ENCODE results near the gene GJA9.

GJA9 gene

DNA sequence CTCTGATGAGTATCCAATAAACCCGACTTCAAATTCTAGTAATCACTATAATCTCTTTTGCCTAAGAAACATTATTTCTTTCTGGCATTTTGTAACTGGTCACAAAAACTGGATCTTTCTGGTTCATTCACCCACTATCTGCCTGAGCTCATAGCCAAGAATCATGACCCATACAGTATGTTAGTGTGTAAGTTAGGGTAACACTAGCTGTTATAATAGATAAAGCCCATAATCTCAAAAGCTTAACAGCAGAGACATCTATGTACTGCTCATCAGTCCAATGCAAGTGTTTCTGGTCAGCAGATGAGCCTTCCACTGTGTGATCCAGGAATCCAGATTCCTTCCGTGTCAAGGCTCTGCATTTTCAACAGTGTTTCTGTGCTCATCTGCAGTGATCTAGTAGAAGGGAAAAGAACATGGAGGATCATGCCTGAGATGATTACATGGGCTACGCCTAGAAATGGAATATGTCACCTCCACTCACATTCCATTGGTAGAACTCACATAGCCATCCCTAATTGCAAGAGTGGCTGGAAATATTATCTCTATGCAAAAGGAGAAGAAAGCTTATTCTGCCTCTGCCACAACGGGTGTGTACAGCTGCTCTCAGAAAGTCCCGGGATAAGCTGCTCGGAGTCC, 49.5 kb downstream of the GJA9 start:
- no peak for DNase-seq (ENCODE audit: low read depth)

GRCh38 chr1:38829368-38829767, 52.0 kb downstream of the GJA9 start:
- no peak for DNase-seq (ENCODE audit: low read depth)

- DNase-seq (ENCODE audit: low read depth): no peak
Observed at GRCh38 chr1:38827318-38827717, 54.1 kb downstream of the GJA9 start.

DNA sequence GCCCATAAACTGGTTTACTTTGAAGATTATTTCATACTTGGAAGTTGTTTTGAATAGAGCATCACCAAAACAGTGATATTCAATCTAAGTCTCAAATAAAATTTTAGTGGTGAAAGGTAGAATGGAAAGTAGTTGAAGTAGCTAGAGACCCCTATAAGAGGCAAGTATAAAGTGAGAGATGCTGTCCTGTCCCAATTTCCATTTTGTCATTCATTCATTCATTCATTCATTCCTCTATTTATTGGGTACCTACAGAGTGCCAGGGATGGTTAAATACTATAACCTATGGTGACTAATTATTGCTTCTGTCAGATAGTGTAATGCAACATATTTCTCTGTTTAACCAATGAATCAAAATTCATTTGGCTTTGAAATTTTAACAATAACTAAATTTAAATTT, 54.5 kb downstream of the GJA9 start:
- no peak for DNase-seq (ENCODE audit: low read depth)

- no peak for DNase-seq (ENCODE audit: low read depth)
Observed at GRCh38 chr1:38826262-38826661, 55.1 kb downstream of the GJA9 start.

All from activated T-helper 1 cell treated with Interleukin-2 at 50 U/mL for 16 hours (primary cell).